NCI-H187 (cell line): ENCODE results near the gene FASTKD3.

Experiments
- DNase-seq, 2 experiments: peaks; one replicate each; lab custom pipeline; 2025; lab: John Stamatoyannopoulos, UW

Gene FASTKD3

GRCh38 chr5:7849681-7850394 is 19.0 kb downstream of the FASTKD3 start:
- DNase-seq: no peak

GRCh38 chr5:7848296-7848695 is 20.5 kb downstream of the FASTKD3 start:
- DNase-seq: no peak

- DNase-seq: no peak
Measured at GRCh38 chr5:7846327-7846726, 22.5 kb downstream of the FASTKD3 start.

- no peak for DNase-seq
Measured at GRCh38 chr5:7845557-7845956, 23.3 kb downstream of the FASTKD3 start.

GRCh38 chr5:7844901-7845300 is 23.9 kb downstream of the FASTKD3 start:
- DNase-seq: no peak

GRCh38 chr5:7842531-7842930 is 26.3 kb downstream of the FASTKD3 start:
- DNase-seq: no peak

GRCh38 chr5:7837403-7837802 is 31.4 kb downstream of the FASTKD3 start:
- no peak for DNase-seq

GRCh38 chr5:7834982-7835381 is 33.8 kb downstream of the FASTKD3 start:
- DNase-seq: no peak

GRCh38 chr5:7828269-7828668 is 40.6 kb downstream of the FASTKD3 start:
- no peak for DNase-seq

GRCh38 chr5:7827610-7828009 is 41.2 kb downstream of the FASTKD3 start:
- no peak for DNase-seq

GRCh38 chr5:7825630-7826029 is 43.2 kb downstream of the FASTKD3 start:
- DNase-seq: no peak

- DNase-seq: no peak
Measured at GRCh38 chr5:7824995-7825394, 43.8 kb downstream of the FASTKD3 start.

GRCh38 chr5:7823594-7823993 is 45.2 kb downstream of the FASTKD3 start:
- peak; percentile 30 to 52 for DNase-seq

- DNase-seq: no peak
Measured at GRCh38 chr5:7822449-7822848, 46.4 kb downstream of the FASTKD3 start.

- DNase-seq: no peak
Measured at GRCh38 chr5:7816535-7816901, 52.3 kb downstream of the FASTKD3 start.

GRCh38 chr5:7815892-7816534 is 52.8 kb downstream of the FASTKD3 start:
- peak; percentile 65 to 80 for DNase-seq

GRCh38 chr5:7814816-7815215 is 54.0 kb downstream of the FASTKD3 start:
- DNase-seq: no peak

GRCh38 chr5:7813576-7813975 is 55.3 kb downstream of the FASTKD3 start:
- DNase-seq: no peak

- DNase-seq: no peak
Measured at GRCh38 chr5:7813007-7813406, 55.8 kb downstream of the FASTKD3 start.

- no peak for DNase-seq
Measured at GRCh38 chr5:7811715-7812114, 57.1 kb downstream of the FASTKD3 start.
